Posterior cingulate gyrus (tissue), 11 donors: ENCODE data around the gene CXCR3.

Source experiments
- DNase-seq, 10 donors: peaks; one replicate each; pipeline versions ENCODE4 v3.0.0 to v3.0.0-alpha.2; 2020 to 2021; ENCODE audit warnings: mixed read lengths in 3 of 10
- intact Hi-C: fragments of 100-400 bp; cut with DNase I; formaldehyde crosslinking; loops from one replicate; pipeline ENCODE4 v1.15.1; 2023

The CXCR3 gene

DNA sequence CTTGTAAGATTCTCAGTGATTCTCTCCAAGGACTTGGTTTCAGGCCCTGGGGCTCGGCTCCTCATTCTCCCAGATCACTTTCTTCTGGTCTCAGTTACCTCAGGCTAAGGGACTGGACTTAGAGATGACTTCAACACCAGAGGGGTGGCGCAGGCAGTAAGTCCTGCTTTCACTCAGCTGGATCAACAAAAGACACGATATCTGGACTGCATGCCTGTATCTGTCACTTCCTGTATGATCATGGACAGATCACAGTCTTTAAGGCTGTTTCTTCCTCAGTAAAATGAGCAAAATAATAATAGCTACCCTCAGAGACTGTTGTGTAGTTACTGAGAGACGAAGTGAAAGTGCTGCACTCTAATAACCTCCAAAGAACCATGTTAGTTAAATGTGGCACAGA is 19.5 kb upstream of the CXCR3 start:
- DNase-seq, result no peak
- intact Hi-C loops, result no loop called here

DNA sequence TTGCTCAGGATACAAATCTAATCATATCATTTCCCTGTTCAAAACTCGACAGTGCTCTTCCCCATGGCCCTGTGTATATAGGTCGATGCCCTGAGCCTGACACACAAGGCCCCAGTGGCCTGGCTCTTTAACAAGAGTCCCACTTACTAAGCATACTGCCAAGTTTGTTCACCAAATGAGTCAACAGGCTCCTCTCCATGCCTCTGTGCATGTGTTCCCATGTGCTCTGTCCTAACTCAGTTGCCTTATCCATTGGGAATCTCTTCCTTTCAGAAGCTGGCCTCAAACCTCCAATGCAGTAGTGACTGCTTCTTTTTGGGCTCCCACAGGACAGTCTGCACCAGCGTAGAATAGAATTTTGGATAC is 18.9 kb upstream of the CXCR3 start:
- no peak for DNase-seq
- intact Hi-C loops, result no loop called here

DNA sequence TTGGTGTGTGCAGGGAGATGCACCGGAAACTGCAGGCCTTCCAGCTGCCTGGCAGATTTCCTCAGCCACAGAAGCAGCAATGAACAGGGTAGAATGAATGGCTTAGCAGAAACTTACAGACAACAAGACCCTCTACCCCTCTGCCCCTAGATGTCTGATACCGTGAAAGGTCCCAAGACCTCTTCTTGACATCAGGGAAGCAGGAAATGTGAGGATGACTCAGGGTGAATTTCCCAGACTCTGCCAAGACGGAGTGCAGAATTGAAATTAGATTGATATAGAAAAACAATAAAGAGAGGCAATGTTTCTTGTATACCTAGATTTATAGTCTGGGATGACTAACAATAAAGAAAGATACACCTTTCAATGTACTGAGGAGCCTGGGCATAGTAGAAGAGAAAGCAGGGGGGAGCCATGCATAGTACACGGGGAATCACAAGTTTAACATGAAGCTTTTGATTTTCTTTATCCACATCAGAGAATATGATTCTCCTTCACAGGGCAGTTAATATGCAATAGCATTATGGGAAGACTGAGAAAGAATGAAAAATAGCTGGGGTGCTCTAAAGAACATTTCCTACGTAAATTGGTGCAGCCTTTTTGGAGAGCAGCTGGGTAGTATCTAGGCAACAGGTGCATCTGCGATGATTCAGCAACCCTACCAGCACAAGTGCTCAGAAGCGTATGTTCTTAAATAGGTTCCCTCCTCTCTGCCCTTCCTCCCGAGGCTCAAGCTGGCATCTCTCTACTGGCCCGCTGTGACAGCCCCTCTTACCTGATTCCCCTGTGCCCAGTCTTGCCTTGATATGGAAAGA is 18.3 kb upstream of the CXCR3 start:
- intact Hi-C loops, result no loop called here
- no peak for DNase-seq

DNA sequence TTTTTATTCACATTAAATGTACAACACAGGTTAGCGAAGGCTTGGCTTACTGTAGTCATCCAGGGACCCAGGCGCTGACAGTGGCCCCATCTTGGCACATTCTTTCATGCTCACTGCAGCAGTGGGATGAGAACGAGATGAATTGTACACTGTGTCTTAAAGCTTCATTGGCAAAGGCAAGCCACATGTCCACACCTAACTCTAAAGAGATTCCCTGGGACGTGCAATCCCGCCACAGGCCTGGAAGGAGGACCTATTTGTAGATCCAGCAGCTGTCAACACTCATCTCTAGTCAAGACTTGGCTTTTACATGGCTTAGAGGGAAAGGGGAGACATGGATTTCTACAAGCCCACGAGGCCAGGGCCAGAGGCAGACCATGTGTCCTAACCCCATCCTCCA is 16.1 kb upstream of the CXCR3 start:
- no peak for DNase-seq

DNA sequence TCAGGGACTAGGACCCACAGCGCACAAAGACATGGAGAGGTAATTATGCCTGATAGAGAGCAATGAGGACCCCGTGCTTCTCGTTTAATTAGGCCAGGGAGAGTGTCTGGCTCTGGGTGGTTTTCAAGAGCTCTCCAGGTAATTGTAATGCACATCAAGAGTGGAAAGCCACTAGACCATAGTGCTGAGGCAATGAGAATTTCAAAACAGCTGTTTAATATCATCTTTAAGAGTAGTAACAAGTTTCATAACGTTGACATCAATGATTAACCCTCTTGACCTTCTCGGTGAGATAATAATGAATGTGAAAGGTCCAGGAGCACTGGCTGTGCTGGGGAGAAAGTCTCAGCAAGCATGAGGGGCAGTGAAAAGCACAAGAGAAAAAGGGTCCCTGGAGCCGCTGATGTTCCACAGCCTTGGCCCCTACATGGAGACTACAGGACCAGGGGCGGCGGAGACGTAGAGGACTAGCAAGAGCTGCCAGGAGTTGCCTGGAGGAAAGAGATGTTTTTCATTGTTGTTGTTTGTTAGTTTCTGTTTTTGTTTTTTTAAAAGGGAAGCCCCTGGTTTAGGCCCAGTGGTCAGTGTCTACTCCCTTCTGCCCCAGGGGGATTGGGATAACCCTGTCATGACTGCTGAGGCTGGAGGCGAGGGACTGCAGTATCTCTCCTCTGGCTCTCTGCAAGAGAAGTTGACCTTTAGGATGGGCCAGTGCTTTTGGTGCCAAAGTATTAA is 14.8 kb upstream of the CXCR3 start:
- DNase-seq, result no peak
- intact Hi-C loops, result no loop called here

More for the DNA sequence above, 16.1 kb upstream of the CXCR3 start:
- intact Hi-C loops, result no loop called here

DNA sequence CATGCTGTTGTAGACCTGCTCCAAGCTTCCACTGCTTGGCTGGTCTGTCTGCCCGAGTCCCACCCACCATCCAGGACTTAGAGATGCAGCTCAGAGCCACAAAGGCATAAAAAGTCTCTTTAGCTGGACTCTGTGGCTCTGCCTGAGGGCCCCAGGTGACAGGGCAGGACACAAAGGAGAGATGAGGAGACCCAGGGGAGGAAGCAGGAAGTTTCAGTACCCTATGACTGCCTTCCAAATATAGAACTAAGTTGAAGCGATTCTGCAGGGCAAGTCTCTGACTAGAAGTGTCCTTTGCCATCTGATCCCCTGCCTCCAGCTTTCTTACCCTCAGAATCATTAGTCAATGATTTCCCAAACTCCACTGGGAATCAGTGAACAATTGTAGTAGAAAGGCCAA is 11.2 kb upstream of the CXCR3 start:
- intact Hi-C loops, result no loop called here
- no peak for DNase-seq

DNA sequence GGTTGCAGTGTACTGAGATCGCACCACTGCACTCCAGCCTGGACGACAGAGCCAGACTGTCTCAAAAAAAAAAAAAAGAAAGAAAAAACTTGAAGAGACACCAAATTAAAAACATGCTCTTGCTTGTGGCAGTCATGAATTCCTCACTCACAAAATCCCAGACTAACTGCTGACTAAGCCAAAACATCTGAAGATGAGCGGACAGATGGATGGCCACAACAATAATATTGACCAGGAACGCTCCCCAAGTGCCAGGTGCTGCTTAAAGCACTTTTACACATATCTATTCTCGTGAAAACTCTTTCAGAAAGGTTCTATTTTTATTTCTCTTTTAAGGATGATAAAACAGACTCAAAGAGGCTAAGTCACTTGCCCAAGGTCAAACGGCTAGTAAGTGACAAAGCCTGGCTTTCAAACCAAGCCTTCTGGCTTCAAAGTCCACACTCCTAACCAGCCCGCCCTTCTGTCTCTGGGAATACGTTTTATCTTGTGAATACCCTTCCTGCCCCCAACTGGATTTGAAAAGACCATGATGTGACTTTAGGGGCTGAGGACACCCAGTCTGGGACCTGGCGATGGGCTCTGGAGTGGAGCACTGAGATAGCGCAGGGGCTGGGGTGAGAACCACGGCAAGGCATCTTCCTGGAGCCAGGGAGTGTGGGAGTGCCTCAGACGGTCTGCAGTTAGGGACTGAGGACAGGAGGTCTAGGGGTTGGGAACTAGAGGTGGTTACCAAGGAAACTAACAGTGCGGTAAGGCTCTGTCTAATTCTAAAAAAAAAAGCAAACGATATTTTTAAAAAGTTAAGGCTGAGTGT is 9.5 kb upstream of the CXCR3 start:
- intact Hi-C loops, result no loop called here
- no peak for DNase-seq

DNA sequence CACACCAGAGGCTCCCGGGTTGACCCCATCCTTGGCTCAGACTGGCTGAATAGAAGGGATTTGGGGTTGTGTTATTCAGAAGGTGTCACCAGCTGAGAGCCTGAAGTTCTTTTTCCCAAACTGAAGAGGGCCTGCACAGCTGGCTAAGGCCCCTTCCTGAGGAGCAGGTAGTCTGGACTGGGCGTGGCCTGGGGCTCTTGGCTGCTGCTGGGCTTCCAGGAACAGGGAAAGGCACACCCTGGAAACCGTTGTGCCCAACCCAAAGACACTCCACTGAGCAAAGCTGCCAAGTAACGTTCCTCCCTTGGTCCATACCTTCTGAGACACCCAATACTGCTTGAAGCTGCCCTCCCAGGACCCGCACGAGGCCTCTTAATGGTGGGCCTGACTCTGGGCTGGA is 8.3 kb upstream of the CXCR3 start:
- DNase-seq, result no peak
- intact Hi-C loops, result no loop called here

DNA sequence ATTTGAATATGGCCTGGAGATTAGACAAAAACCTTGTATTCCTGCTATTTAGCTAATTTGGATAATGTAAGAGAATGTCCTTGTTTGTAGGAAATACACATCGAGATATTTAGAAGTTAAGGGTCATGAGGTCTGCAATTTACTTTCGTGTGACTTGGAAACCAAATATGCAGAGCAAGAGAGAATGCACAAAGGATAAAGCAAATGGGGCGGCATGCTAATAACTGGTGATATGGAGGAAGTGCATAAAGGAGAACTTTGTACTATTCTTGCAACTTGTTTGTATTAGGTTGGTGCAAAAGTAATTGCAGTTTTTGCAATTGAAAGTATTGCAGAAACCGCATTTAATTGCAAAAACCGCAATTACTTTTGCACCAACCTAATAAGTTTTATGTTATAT is 7.2 kb upstream of the CXCR3 start:
- intact Hi-C loops, result no loop called here
- no peak for DNase-seq

DNA sequence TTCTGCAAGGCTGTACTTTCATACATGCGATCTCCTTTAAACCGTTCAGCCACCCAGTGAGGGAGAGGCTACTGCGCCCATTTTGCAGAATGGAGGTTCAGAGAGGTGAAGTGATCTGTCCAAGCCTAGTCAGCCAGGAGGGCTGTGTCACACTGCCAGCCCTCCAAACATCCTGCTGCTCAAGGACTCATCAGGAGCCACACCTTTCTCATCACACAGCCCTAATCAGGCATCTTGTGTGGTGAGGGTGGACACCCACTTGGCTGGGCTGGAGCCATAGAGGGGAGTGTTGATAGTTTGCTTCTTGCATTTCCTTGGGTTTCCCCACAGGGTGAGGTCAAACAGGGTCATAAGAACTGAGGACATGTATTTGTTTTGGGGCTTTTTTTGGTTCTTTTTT is 5.4 kb upstream of the CXCR3 start:
- DNase-seq, result no peak

DNA sequence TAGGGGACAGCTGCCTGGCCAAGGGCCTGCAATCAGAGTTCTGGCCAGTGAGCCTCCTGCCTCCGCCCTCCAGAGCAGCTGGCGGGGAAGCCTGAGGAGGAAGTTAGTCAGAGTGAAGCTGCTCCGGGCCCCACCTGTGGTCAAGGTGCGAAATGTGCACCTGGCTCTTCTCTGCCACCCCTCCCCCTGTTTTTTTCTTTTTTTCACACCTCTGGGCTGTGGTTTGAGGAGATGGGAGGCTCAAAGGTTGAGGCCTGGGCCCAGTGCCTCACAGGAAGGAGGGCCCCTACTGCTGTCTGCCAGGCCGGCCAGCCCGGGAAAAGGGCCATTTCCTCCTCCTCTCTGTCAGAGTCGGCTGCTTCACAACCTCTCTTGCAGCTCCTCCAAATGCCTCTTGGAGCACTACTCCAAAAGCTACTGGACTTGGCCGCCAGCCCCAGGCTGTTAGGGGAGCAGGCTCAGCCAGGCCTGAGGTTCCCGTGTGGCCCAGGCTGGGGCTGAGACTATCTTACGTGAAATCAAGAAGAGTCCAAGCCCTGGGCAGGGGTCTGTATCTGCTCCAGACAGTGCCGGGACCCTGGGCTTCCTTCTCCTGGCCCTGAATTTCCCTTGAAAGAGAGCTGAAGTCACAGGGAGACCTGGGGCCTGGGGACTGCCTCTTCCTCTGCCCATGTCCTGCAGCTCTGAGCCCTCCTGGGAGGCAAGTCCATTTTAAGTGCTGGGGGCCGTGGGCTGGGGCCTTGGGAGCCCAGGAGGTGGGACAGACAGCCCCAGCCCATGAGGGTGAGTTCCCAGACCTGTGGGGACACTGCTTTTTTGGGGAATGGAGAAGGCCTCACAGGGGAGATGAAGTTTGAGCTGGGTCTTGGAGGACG is 4.5 kb upstream of the CXCR3 start:
- intact Hi-C loops, result no loop called here
- DNase-seq, result peak in 9 of 10 donors; percentile 39 to 94 (median 62)

More for the DNA sequence above, 5.4 kb upstream of the CXCR3 start:
- intact Hi-C loops, result no loop called here

DNA sequence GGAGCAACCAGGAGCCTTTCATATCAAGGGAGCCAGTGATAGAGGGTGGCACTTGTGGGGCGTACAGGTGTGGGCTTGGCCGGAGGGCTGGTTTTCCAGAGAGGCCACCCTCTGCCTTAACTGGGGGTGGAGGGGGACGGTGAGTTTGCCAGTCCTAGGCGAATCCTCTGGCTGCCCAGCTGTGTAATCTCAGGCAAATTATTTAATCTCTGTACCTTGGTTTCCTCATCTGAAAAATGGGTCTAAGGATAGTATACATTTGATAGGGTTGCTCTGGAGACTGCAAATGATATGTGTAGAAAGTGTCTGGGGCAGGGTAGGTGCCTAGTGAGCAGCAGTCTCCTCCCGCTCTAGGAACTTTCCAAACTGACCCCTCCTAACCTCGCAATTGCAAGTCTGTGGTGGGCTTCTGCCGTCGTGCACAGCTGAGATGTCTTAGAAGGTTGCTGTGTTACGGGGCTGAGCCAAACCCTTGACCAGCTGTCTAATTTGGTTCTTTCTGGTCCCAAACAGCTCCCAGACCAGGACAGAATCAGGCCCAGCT is 3.8 kb upstream of the CXCR3 start:
- intact Hi-C loops, result no loop called here
- DNase-seq, result no peak

DNA sequence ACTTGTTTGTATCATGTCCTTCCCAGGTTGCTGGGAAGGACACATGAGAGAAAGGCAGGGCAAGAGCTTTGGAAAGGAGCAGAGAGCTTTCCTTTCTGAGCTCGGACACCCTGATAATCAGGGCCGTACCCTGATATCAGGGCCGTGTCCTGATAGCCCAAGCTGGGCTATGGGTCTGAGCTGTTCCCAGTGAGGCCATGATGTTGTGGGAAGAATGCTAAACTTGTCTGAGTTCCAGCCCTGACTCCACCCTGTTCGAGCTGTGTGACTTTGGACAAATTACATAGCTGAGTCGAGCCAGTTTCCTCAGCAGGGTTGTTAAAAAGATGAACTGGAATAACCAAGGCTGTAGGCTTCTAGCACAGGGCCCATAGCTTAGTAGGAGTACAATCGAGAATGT is 3.3 kb upstream of the CXCR3 start:
- intact Hi-C loops, result no loop called here
- no peak for DNase-seq

DNA sequence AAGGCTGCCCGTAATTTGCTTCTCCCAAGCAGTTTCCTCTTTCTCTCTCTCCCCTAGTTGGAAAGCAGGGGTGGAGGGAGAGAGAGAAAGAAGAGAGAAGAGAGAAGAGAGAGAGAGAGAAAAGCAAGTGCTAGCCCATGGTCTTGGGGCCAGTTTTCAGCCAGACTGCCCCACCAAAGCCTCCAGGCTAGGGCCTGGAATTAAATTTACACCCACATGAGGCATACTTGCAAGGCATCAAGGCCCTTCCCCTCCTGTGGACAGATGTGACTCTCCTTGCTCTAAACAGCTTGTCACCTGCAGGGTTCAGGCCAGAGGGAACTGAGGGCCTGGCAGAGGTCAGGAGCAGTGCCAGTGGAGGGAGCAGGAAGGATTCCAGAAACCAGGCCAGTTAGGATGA is 1.7 kb upstream of the CXCR3 start:
- intact Hi-C loops, result no loop called here
- no peak for DNase-seq

DNA sequence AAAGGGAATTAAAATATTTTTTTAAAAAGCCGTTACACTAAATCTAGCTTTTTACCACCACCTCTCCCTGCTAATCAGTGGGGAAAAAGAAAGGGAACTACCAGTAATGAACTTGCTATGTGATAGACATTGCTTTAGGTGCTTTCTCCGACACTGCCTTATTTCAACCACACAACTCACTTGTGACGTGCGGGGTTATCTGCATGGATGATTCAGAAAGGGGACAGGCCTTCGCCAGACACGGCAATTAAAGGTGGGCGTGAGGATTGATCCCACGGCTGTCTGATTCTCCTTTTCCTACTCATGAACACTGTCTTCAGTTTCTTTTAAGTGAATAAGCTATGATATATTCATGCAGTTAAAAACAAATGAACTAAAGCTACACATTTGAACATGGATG is 882 bp upstream of the CXCR3 start:
- no peak for DNase-seq
- intact Hi-C loops, result no loop called here

DNA sequence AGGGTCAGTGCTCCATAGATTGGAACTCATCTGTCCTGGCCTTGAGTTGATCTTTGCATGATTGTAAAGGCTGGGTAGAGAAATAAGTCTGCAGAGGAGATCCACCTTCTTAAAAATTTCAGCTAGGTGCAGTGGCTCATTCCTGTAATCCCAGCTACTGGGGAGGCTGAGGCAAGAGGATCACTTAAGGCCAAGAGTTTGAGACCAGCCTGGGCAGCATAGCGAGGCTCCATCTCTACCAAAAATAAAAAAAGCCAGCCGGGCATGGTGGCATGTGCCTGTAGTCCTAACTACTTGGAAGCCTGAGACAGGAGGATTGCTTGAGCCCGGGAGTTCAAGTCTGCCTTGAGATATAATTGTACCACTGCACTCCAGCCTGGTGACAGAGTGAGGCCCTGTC is 476 bp upstream of the CXCR3 start:
- intact Hi-C loops, result no loop called here

DNA sequence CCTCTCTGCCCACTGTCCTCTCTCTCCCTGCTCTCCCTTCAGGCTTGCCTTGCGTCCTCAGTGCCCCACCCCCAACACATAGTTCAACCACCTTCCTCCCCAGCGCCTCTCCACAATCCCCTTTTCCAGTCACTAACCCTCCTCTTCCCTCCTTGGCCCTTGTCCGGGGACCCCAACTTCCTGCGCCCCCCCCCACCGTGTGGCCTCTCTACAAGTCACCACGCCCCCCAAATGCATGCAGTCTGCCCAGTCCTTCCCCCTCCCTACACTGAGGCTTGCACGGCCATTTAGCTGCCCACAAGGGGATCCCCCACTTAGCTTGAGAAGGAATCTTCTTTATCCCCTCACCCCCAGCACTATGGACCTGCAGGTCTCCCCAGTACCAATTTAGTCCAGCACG is 569 bp downstream of the CXCR3 start:
- DNase-seq, result no peak
- intact Hi-C loops, result no loop called here

More for the DNA sequence above, 476 bp upstream of the CXCR3 start:
- no peak for DNase-seq

DNA sequence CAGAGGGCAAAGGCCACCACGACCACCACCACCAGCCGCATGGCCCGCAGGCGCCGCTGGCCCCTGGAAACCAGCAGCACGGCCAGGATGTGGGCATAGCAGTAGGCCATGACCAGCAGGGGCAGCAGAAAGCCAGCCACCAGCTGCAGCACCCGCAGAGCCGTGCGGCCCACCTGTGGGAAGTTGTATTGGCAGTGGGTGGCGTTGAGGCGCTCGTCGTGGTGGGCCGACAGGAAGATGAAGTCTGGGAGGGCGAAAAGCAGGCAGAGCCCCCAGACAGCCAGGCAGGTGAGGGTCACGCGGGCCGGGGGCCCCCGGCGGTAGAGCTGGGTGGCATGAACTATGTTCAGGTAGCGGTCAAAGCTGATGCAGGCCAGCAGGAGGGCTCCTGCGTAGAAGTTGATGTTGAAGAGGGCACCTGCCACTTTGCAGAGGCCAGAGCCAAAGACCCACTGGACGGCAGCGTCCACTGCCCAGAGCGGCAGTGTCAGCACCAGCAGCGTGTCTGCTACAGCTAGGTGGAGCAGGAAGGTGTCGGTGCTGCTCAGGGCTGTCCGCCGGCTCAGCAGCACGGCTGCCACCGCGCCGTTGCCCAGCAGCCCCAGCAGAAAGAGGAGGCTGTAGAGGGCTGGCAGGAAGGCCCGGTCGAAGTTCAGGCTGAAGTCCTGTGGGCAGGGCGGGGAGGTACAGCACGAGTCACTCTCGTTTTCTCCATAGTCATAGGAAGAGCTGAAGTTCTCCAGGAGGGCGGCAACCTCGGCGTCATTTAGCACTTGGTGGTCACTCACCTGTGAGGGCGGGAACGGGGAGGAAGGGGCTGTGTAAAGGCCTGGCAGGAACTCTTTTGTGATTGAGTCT is 1.4 kb downstream of the CXCR3 start:
- DNase-seq, result peak in 1 of 10 donors; percentile 77
- intact Hi-C loops, result no loop called here

DNA sequence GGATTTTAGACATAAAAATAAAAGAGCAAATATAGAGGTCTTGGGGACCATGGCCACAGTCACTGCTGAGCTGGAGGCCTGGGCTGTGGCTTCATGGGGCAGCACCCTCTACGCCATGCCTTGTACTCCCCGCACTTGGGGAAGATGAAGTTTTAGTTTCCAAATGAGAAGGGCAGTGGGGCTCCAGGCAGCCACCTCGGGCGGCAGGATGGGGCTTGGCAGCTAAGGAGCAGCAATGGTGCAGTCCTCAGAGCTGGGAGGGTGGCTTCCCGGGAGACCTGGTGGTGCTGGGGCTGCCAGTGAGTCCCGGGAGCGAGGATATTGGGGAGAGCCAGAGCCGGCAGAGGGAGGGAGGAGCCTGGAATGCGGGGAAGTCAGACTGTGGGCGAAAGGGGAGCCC is 2.4 kb downstream of the CXCR3 start:
- intact Hi-C loops, result no loop called here
- DNase-seq, result no peak
